GM12878 (cell line): ENCODE data around the gene CDC14B. TPM values are rescaled to one million over a fixed set of nuclear protein-coding genes. Genes with fewer than 3 reads are reported as not detected.

Experiments
- ATAC-seq: fragments of 200-7000 bp; cut with Tn5 transposase; 3 replicates; pipeline ENCODE4 v1.9.1; 2020; ENCODE audit warnings: mild to moderate bottlenecking, moderate library complexity
- BruUV-seq: library from RNA; stranded (reverse); fragments of 400-500 nt; replicated peaks from 2 replicates; lab custom pipeline; 2021; lab: Mats Ljungman, UMichigan
- CTCF ChIA-PET: fragments of 300-600 bp; sonication (Branson Sonifier 250); formaldehyde crosslinking; extraction: SDS; loops from one replicate; lab custom pipeline; 2021; ENCODE audit warnings: inconsistent platforms; lab: Yijun Ruan, JAX
- POLR2A ChIA-PET: fragments of 350-600 bp; formaldehyde crosslinking; extraction: SDS; loops from one replicate; lab custom pipeline; 2021; ENCODE audit warnings: inconsistent platforms; lab: Charles Lee
- RAD21 ChIA-PET: fragments of 300-600 bp; sonication (Branson Sonifier 250); formaldehyde crosslinking; loops from one replicate; lab custom pipeline; 2023; ENCODE audit warnings: antibody characterized with exemption; ENCODE audit not compliant: unreplicated experiment; lab: Charles Lee
- SMC1A ChIA-PET: fragments of 300-600 bp; sonication (Branson Sonifier 250); formaldehyde crosslinking; loops from one replicate; lab custom pipeline; 2023; ENCODE audit not compliant: unreplicated experiment, uncharacterized antibody; lab: Charles Lee
- DNase-seq: peaks from one replicate; pipeline ENCODE4 v3.0.0-alpha.2; 2011; ENCODE audit warnings: low read depth, low spot score
- FAIRE-seq: peaks from 3 replicates; lab custom pipeline; 2011; peaks lifted over from hg19 to GRCh38; lab: Jason Lieb, UNC
- H2AFZ ChIP-seq: 2 replicates; pipeline ENCODE4 v1.6.0; 2011; ENCODE audit warnings: low read depth, low read length, control low read depth; ENCODE audit not compliant: control insufficient read depth
- H3K27ac ChIP-seq: 2 replicates; pipeline ENCODE4 v1.5.1; 2011; ENCODE audit warnings: control low read depth; ENCODE audit not compliant: control insufficient read depth, insufficient read depth
- H3K27me3 ChIP-seq, 2 experiments: replicated peaks in 1 of 2; 2 replicates each; pipeline versions ENCODE4 v1.6.0 to v1.6.1; 2011; ENCODE audit warnings: low read length in 1 of 2; ENCODE audit not compliant: control insufficient read depth in 2 of 2, insufficient read depth in 2 of 2
- H3K36me3 ChIP-seq, 2 experiments: 2 replicates each; pipeline ENCODE4 v1.5.1; 2011; ENCODE audit warnings: low read length in 1 of 2; ENCODE audit not compliant: control insufficient read depth in 2 of 2, insufficient read depth in 2 of 2
- H3K4me1 ChIP-seq: 2 replicates; pipeline ENCODE4 v1.6.1; 2011; ENCODE audit warnings: mild to moderate bottlenecking, low read length, moderate library complexity, mixed read lengths; ENCODE audit not compliant: control insufficient read depth, insufficient read depth
- H3K4me2 ChIP-seq: 2 replicates; pipeline ENCODE4 v1.6.0; 2011; ENCODE audit warnings: control low read depth; ENCODE audit not compliant: control insufficient read depth, insufficient read depth
- H3K4me3 ChIP-seq: fragments of 200-600 bp; sonication (generic); 2 replicates; pipeline ENCODE4 v1.5.1; 2016
- H3K79me2 ChIP-seq: 2 replicates; pipeline ENCODE4 v1.6.0; 2011; ENCODE audit warnings: low read length; ENCODE audit not compliant: control insufficient read depth, insufficient read depth
- H3K9ac ChIP-seq: 2 replicates; pipeline ENCODE4 v1.8.0; 2011; ENCODE audit warnings: low read length, control low read depth, mixed read lengths; ENCODE audit not compliant: control insufficient read depth, insufficient read depth
- H3K9me3 ChIP-seq: replicated peaks from 3 replicates; pipeline ENCODE4 v1.5.1; 2011; ENCODE audit warnings: mild to moderate bottlenecking, low read length; ENCODE audit not compliant: control insufficient read depth, insufficient read depth
- H4K20me1 ChIP-seq: 2 replicates; pipeline ENCODE4 v1.6.0; 2011; ENCODE audit not compliant: control insufficient read depth, insufficient read depth
- CREM ChIP-seq: IDR thresholded peaks from 2 replicates; pipeline ENCODE4 v1.6.1; 2014; ENCODE audit warnings: antibody characterized with exemption, low read depth
- NR2C1 ChIP-seq: fragments of 450-650 bp; IDR thresholded peaks from 2 replicates; pipeline ENCODE4 v1.6.1; 2017; ENCODE audit warnings: antibody characterized with exemption, mild to moderate bottlenecking, moderate library complexity
- NR2F1 ChIP-seq: fragments of 450-650 bp; conservative IDR thresholded peaks from 2 replicates; pipeline ENCODE4 v1.6.1; 2017; ENCODE audit warnings: mild to moderate bottlenecking
- RAD21 ChIP-seq: IDR thresholded peaks from 2 replicates; pipeline ENCODE4 v1.6.1; 2011; ENCODE audit warnings: mild to moderate bottlenecking, low read depth, low read length, moderate library complexity; ENCODE audit not compliant: insufficient read depth
- RB1 ChIP-seq: fragments of 450-650 bp; formaldehyde crosslinking; IDR thresholded peaks from 2 replicates; pipeline ENCODE4 v1.6.1; 2017; ENCODE audit warnings: mild to moderate bottlenecking, borderline replicate concordance
- RCOR1 ChIP-seq: conservative IDR thresholded peaks from 2 replicates; pipeline ENCODE4 v1.6.1; 2012; ENCODE audit warnings: low read depth, low read length, improper control_type of control experiment
- SIN3A ChIP-seq: IDR thresholded peaks from 2 replicates; pipeline ENCODE4 v1.6.1; 2012; ENCODE audit warnings: low read depth, low read length, improper control_type of control experiment
- SMC3 ChIP-seq: IDR thresholded peaks from 2 replicates; pipeline ENCODE4 v1.6.1; 2011; ENCODE audit warnings: low read length, improper control_type of control experiment, borderline replicate concordance
- SPI1 ChIP-seq: IDR thresholded peaks from 2 replicates; pipeline ENCODE4 v1.6.1; 2011; ENCODE audit warnings: low read depth, mild to moderate bottlenecking, low read length, moderate library complexity, borderline replicate concordance; ENCODE audit not compliant: insufficient read depth
- WGBS: methylation state at CpG from one replicate; pipeline ENCODE4 v1.1.6; 2016; ENCODE audit warnings: low lambda C conversion rate; ENCODE audit not compliant: insufficient replicate concordance, insufficient coverage; ENCODE audit errors: missing lambda C conversion rate; 5-methylcytosine and 5-hydroxymethylcytosine counted together
- in situ Hi-C: fragments of 300-500 bp; cut with MboI; formaldehyde crosslinking; loops from 9 replicates; pipeline ENCODE4 v1.14.3; 2018; ENCODE audit warnings: mixed read lengths
- intact Hi-C: fragments of 100-400 bp; cut with micrococcal nuclease; formaldehyde crosslinking; loops from one replicate; pipeline ENCODE4 v1.14.2; 2022; ENCODE audit not compliant: unreplicated experiment
- polyA plus RNA-seq, 11 experiments: library from polyadenylated mRNA; depleted of rRNA in 4 of 11; unstranded in 6 of 11; stranded (reverse) in 5 of 11; fragments of >200 nt; fragmentation: Nextera tagmentation in 4 of 11; fragmentation: Illumina TruSeq in 1 of 11; extraction: Ambion mirVana in 4 of 11; extraction: Trizol in 1 of 11; gene quantifications; 1 replicate in 1 of 11; 2 replicates in 10 of 11; pipeline versions ENCODE4 v1.2.1 to v1.2.3, GENCODE V29; 2011 to 2016; ENCODE audit warnings: inconsistent platforms in 2 of 11, missing spikeins in 2 of 11, low read depth in 1 of 11
- total RNA-seq, 4 experiments: library from RNA; depleted of rRNA in 3 of 4; stranded (reverse); fragments of >200 nt in 3 of 4; fragmentation: Illumina TruSeq in 1 of 4; extraction: Trizol in 1 of 4; gene quantifications; 2 replicates each; pipeline versions ENCODE4 v1.2.1 to v1.2.3, GENCODE V29; 2013 to 2021
- TF ChIP-seq, protein P1 (sequence below), 3 experiments: IDR thresholded peaks in 2 of 3; conservative IDR thresholded peaks in 1 of 3; 2 replicates each; pipeline ENCODE4 v1.5.1; 2011; ENCODE audit warnings: low read depth in 3 of 3, low read length in 3 of 3, mild to moderate bottlenecking in 3 of 3, control low read depth in 2 of 3, moderate library complexity in 2 of 3, inconsistent platforms in 1 of 3, mixed read lengths in 1 of 3; ENCODE audit not compliant: control insufficient read depth in 2 of 3, insufficient read depth in 1 of 3; ENCODE audit errors: extremely low read depth in 1 of 3

The CDC14B gene
- total and polyA plus RNA-seq, 10 of the 15 experiments (the other 5 are each of a cell fraction or from before 2014, with no cell fraction given): 3.7 to 11.7 (median 6.2) TPM

DNA sequence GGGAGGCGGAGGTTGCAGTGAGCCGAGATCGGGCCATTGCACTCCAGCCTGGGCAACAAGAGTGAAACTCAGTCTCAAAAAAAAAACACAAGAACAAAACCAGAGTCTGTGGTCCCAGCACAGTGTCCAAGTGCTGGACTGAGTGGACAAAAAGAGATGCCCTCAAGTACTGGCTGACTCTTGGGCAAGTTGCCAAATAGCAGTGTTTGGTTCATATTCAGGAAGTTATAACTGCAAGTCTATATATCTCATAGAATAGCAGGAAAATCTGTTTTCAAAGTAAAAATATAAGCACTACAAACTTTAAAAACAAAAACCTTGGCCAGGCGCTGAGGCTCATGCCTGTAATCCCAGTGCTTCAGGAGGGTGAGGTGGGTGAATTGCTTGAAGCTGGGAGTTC is 162.4 kb downstream of the CDC14B start (continued):
- no peak for TF ChIP-seq CREM
- no peak for TF ChIP-seq SIN3A
- TF ChIP-seq RB1: no peak

GRCh38 chr9:96453625-96454024 is 166.0 kb downstream of the CDC14B start:
- no peaks in the 10 kb centered on the region for H4K20me1 ChIP-seq
- H3K4me2 ChIP-seq: no peak overlapping the region
- BruUV-seq: no TSS peak
- no peak overlapping the region for H3K4me3 ChIP-seq
- H3K9ac ChIP-seq: no peak overlapping the region
- H2AFZ ChIP-seq: no peak overlapping the region
- SMC1A ChIA-PET: interaction anchor here (0.6 to 3.6 kb wide), 2 partner anchors 12 to 214 kb away, joined by 3 to 12 read pairs; no protein-coding TSS in a partner anchor
- no peaks in the 10 kb centered on the region for H3K9me3 ChIP-seq
- DNase-seq: no peak
- no peak overlapping the region for H3K27ac ChIP-seq
- no peak for ATAC-seq
- POLR2A ChIA-PET: interaction anchor here (0.7 kb wide), 1 partner anchor 109 kb away, joined by 11 read pairs; no protein-coding TSS in a partner anchor
- WGBS: 86% methylated on average over 2 of the region's 2 CpGs
- H3K27me3 ChIP-seq: 0 out of 4 replicates have a peak, but pooled peaks cover 0 to 3% of the 10 kb centered on the region in 2 experiments
- no peaks in the 10 kb centered on the region for H3K36me3 ChIP-seq
- H3K4me1 ChIP-seq: peaks cover 6% of the 10 kb centered on the region
- intact Hi-C loops (no loop called here), in situ Hi-C loops (no loop called here)
- RAD21 ChIA-PET: interaction anchor here (1.2 to 1.5 kb wide), 2 partner anchors 10 to 32 kb away, joined by 3 to 4 read pairs; no protein-coding TSS in a partner anchor
- TF ChIP-seq RCOR1 (no peak), SPI1 (no peak), NR2F1 (no peak), RAD21 (peak; percentile 47; the same call in 1 of the 2 replicates), SMC3 (0 out of 2 replicates have a peak, but pooled peaks have one; percentile 6), NR2C1 (no peak)
- TF ChIP-seq, protein P1, sequence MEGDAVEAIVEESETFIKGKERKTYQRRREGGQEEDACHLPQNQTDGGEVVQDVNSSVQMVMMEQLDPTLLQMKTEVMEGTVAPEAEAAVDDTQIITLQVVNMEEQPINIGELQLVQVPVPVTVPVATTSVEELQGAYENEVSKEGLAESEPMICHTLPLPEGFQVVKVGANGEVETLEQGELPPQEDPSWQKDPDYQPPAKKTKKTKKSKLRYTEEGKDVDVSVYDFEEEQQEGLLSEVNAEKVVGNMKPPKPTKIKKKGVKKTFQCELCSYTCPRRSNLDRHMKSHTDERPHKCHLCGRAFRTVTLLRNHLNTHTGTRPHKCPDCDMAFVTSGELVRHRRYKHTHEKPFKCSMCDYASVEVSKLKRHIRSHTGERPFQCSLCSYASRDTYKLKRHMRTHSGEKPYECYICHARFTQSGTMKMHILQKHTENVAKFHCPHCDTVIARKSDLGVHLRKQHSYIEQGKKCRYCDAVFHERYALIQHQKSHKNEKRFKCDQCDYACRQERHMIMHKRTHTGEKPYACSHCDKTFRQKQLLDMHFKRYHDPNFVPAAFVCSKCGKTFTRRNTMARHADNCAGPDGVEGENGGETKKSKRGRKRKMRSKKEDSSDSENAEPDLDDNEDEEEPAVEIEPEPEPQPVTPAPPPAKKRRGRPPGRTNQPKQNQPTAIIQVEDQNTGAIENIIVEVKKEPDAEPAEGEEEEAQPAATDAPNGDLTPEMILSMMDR (IDR thresholded peaks at IDR 0.05 in 2 of 3, conservative IDR thresholded peaks at IDR 0.05 in 1 of 3; ENCODE audit: control insufficient read depth in 2 of 3, extremely low read depth in 1 of 3, insufficient read depth in 1 of 3, low read depth in 3 of 3, low read length in 3 of 3): peak; percentile 33 to 34 (median 34); a peak in 4 of 6 replicates
- TF ChIP-seq, all 136 proteins: peak for 3
- CTCF ChIA-PET: interaction anchor here (1.2 kb wide), 1 partner anchor 215 kb away, joined by 3 read pairs; no protein-coding TSS in a partner anchor
- no peak for FAIRE-seq
- no peaks in the 10 kb centered on the region for H3K79me2 ChIP-seq
